ENCODE data around the gene ATP6V1E1. TPM values are rescaled to one million over a fixed set of nuclear protein-coding genes. Genes with fewer than 3 reads are reported as not detected.

ATP6V1E1 gene
- total RNA-seq, 1 donor from 2014 or later: 112 TPM

DNA sequence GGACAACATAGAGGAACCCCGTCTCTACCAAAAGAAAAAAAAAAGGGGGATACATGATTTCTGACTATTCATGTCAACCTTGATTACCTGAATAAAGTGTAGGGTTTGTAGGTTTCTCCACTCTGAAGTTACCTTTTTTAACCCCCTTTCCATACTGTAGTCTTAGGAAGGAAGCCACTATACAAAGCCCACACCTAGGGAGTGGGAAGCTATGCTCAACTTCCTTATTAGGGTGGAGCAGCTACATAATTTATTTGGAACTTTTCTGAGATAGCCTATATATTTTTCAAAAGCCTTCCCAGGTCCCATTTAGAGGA lies 582 bp upstream of the ATP6V1E1 start:
- Mint-ChIP-seq H3K4me1 (ENCODE audit: low read depth, unreplicated experiment) (no peaks in the 10 kb centered on the region), H3K27ac (ENCODE audit: unreplicated experiment) (peak overlapping the region; percentile 97), H3K27me3 (ENCODE audit: unreplicated experiment) (peaks cover 2% of the 10 kb centered on the region), H3K4me3 (ENCODE audit: unreplicated experiment) (peak overlapping the region; percentile 99), H3K36me3 (ENCODE audit: unreplicated experiment) (no peaks in the 10 kb centered on the region), H3K9me3 (ENCODE audit: unreplicated experiment) (peaks cover 2% of the 10 kb centered on the region)
- TF ChIP-seq, protein P1, sequence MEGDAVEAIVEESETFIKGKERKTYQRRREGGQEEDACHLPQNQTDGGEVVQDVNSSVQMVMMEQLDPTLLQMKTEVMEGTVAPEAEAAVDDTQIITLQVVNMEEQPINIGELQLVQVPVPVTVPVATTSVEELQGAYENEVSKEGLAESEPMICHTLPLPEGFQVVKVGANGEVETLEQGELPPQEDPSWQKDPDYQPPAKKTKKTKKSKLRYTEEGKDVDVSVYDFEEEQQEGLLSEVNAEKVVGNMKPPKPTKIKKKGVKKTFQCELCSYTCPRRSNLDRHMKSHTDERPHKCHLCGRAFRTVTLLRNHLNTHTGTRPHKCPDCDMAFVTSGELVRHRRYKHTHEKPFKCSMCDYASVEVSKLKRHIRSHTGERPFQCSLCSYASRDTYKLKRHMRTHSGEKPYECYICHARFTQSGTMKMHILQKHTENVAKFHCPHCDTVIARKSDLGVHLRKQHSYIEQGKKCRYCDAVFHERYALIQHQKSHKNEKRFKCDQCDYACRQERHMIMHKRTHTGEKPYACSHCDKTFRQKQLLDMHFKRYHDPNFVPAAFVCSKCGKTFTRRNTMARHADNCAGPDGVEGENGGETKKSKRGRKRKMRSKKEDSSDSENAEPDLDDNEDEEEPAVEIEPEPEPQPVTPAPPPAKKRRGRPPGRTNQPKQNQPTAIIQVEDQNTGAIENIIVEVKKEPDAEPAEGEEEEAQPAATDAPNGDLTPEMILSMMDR (IDR thresholded peaks at IDR 0.05; ENCODE audit: partially characterized antibody, unreplicated experiment): no peak
- DNase-seq: no peak

DNA sequence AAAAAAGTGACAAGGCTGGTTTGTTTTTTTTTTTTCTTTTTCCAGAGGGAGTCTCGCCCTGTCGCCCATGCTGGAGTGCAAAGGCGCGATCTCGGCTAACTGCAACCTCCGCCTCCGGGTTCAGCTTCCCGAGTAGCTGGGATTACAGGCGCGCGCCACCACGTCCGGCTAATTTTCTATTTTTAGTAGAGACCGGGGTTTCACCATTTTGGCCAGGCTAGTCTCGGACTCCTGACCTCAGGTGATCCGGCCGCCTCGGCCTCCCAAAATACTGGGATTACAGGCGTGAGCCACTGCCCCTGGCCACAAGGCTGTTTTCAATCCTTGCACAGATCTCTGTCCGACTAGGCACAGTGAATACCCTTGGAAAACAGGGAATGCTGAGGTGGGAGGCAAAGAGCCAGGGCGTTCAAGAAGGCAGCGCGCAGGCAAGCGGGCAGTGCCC lies 566 bp downstream of the ATP6V1E1 start:
- Mint-ChIP-seq H3K36me3 (ENCODE audit: unreplicated experiment) (no peaks in the 10 kb centered on the region), H3K27me3 (ENCODE audit: unreplicated experiment) (peaks cover 2% of the 10 kb centered on the region), H3K27ac (ENCODE audit: unreplicated experiment) (peak overlapping the region; percentile 82), H3K4me3 (ENCODE audit: unreplicated experiment) (peak overlapping the region; percentile 99), H3K4me1 (ENCODE audit: low read depth, unreplicated experiment) (no peaks in the 10 kb centered on the region), H3K9me3 (ENCODE audit: unreplicated experiment) (peaks cover 2% of the 10 kb centered on the region)
- TF ChIP-seq, protein P1 (IDR thresholded peaks at IDR 0.05; ENCODE audit: partially characterized antibody, unreplicated experiment): no peak
- no peak for DNase-seq

DNA sequence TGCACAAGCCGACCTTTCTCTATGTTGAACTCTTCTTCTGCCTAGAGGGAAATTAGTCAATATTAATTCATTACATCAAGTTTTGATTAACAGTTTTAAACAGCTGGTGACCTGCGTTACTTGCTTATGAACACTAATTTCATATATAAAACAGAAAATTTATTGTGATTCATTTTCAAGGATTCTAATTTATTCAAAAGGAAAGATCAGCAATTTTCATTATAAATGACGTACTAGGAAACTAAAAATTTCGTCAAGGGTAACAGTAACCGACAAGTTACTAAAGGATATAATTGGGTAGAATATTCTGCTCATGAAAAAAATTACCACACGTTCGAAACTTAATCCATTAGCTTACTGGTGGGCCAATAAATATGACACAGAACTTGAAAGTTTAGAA lies 15.3 kb downstream of the ATP6V1E1 start:
- Mint-ChIP-seq H3K36me3 (ENCODE audit: unreplicated experiment) (no peaks in the 10 kb centered on the region), H3K4me1 (ENCODE audit: low read depth, unreplicated experiment) (no peaks in the 10 kb centered on the region), H3K9me3 (ENCODE audit: unreplicated experiment) (no peaks in the 10 kb centered on the region), H3K27me3 (ENCODE audit: unreplicated experiment) (no peaks in the 10 kb centered on the region), H3K4me3 (ENCODE audit: unreplicated experiment) (no peak overlapping the region), H3K27ac (ENCODE audit: unreplicated experiment) (no peak overlapping the region)
- TF ChIP-seq, protein P1 (IDR thresholded peaks at IDR 0.05; ENCODE audit: partially characterized antibody, unreplicated experiment): no peak
- DNase-seq: no peak

DNA sequence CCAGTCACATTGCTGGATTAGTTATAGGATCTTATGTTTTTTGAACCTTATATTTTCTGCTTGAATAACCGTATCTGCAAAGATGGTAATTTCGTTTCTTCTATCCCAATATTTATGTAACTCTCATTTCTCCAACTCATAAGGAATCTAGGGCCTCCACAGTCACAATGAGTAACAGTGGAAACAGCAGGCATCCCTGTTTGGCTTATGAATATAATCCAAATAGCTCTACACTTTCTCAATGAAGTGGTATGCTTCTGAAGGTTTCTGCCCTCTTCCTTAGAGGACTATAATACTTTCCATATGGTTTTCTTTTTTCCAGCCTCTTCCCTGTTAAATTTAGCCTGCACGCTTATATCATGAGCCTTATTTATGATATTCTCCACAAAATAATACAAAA lies 16.5 kb downstream of the ATP6V1E1 start:
- no peak for DNase-seq
- H3K4me1 Mint-ChIP-seq (ENCODE audit: low read depth, unreplicated experiment): no peaks in the 10 kb centered on the region
- TF ChIP-seq, protein P1 (IDR thresholded peaks at IDR 0.05; ENCODE audit: partially characterized antibody, unreplicated experiment): no peak
- no peaks in the 10 kb centered on the region for H3K9me3 Mint-ChIP-seq (ENCODE audit: unreplicated experiment)
- no peaks in the 10 kb centered on the region for H3K36me3 Mint-ChIP-seq (ENCODE audit: unreplicated experiment)
- no peak overlapping the region for H3K27ac Mint-ChIP-seq (ENCODE audit: unreplicated experiment)
- no peaks in the 10 kb centered on the region for H3K27me3 Mint-ChIP-seq (ENCODE audit: unreplicated experiment)
- H3K4me3 Mint-ChIP-seq (ENCODE audit: unreplicated experiment): no peak overlapping the region

DNA sequence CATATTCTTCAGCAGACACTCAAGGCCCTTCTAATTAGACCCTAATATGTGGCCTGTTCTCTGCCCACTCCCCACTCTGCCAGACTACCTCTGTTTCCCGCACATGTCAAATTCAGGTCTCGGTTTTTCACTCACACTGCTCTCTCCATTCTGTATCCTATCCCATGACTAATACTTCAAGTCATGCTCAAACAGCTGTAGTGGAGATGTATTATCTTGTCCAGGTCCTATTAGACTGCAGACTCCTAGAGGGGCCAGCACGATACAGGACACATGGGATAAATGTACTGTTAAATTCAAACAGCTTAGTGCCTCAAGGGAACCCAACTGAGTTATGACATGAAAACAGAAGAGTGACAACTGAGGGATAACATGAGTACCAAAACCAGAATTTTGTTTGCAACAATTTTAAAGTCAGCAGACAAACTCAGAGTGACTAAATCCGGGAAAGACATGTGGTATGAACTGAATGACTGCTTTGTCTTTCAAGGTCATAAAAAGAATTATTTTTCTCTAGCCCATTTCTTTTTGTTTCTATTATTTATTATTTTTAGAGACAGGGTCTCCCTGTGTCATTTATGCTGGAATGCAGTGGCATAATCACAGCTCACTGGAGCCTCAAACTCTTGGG lies 20.5 kb downstream of the ATP6V1E1 start:
- H3K9me3 Mint-ChIP-seq (ENCODE audit: unreplicated experiment): no peaks in the 10 kb centered on the region
- H3K27ac Mint-ChIP-seq (ENCODE audit: unreplicated experiment): no peak overlapping the region
- H3K36me3 Mint-ChIP-seq (ENCODE audit: unreplicated experiment): no peaks in the 10 kb centered on the region
- DNase-seq: no peak
- no peaks in the 10 kb centered on the region for H3K27me3 Mint-ChIP-seq (ENCODE audit: unreplicated experiment)
- H3K4me3 Mint-ChIP-seq (ENCODE audit: unreplicated experiment): no peak overlapping the region
- TF ChIP-seq, protein P1 (IDR thresholded peaks at IDR 0.05; ENCODE audit: partially characterized antibody, unreplicated experiment): no peak
- peaks cover 2% of the 10 kb centered on the region for H3K4me1 Mint-ChIP-seq (ENCODE audit: low read depth, unreplicated experiment)
